Measurements from ENCODE around the gene MPND.

Gene MPND, protein sequence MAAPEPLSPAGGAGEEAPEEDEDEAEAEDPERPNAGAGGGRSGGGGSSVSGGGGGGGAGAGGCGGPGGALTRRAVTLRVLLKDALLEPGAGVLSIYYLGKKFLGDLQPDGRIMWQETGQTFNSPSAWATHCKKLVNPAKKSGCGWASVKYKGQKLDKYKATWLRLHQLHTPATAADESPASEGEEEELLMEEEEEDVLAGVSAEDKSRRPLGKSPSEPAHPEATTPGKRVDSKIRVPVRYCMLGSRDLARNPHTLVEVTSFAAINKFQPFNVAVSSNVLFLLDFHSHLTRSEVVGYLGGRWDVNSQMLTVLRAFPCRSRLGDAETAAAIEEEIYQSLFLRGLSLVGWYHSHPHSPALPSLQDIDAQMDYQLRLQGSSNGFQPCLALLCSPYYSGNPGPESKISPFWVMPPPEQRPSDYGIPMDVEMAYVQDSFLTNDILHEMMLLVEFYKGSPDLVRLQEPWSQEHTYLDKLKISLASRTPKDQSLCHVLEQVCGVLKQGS

GRCh38 chr19:4343370-4344307 lies at the start of gene MPND:
MPND (plus strand) TSS chr19:4343562; CDS start chr19:4343594, 32 bp downstream.
- Mint-ChIP-seq H3K4me3 (peak within 1 kb of the TSS; percentile 89), H3K4me1 (peaks cover 36% of the 10 kb centered on the region), H3K27me3 (no peaks in the 10 kb centered on the region), H3K36me3 (peaks cover 13% of the 10 kb centered on the region), H3K27ac (peak within 1 kb of the TSS; percentile 93), H3K9me3 (no peaks in the 10 kb centered on the region)
- peak; percentile 96 for DNase-seq
- CTCF ChIA-PET: interaction anchor here (0.7 to 3.1 kb wide), 8 partner anchors 9 to 95 kb away, joined by 3 to 22 read pairs (median 4); partner anchors contain the start of gene CHAF1A

GRCh38 chr19:4294389-4294788 lies 49.0 kb upstream of the MPND start:
- Mint-ChIP-seq H3K36me3 (peaks cover 9% of the 10 kb centered on the region), H3K4me3 (no peak overlapping the region), H3K27ac (no peak overlapping the region), H3K9me3 (no peaks in the 10 kb centered on the region), H3K27me3 (no peaks in the 10 kb centered on the region), H3K4me1 (peaks cover 12% of the 10 kb centered on the region)
- CTCF ChIA-PET: interaction anchor here (1.1 kb wide), 1 partner anchor 58 kb away, joined by 3 read pairs; no protein-coding TSS in a partner anchor
- no peak for DNase-seq

DNA sequence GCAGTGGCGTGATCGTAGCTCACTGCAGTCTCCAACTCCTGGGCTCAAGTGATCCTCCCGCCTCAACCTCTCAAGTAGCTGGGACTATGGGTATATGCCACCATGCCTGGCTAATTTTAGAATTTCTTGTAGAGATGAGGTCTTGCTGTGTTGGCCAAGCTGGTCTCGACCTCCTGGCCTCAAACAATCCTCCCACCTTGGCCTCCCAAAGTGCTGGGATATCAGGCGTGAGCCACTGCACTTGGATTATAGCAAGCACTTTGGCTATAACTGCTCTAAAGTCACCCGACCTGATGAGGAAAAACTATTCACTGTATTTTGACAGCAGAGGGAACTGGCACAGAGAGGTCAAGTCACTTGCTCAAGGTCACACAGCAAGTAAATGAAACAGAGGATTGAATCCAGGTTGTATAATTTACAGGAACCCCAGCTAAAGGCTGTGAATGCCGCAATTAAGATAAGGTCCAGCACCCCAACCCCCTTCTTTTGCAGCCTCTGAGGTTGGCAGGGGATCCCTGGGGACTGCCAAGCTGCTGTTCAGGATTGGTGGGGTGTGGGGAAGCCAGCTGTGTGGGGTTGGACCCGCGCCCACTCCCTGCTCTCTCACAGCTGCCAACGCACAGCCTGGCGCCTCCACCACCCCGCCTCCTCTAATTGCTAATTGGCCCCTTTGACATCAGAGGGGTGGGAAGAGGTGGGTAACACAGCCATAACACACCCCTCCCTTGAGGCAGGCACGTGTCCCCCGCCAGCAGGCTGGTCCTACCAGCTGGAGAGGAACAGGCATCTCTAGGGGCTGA lies 47.2 kb upstream of the MPND start:
- peaks cover 12% of the 10 kb centered on the region for H3K36me3 Mint-ChIP-seq
- no peaks in the 10 kb centered on the region for H3K9me3 Mint-ChIP-seq
- no peaks in the 10 kb centered on the region for H3K27me3 Mint-ChIP-seq
- no peak for DNase-seq
- H3K4me3 Mint-ChIP-seq: no peak overlapping the region
- no peak overlapping the region for H3K27ac Mint-ChIP-seq
- peaks cover 21% of the 10 kb centered on the region for H3K4me1 Mint-ChIP-seq
- CTCF ChIA-PET: interaction anchor here (0.8 to 1.7 kb wide), 2 partner anchors 25 to 29 kb away, joined by 3 read pairs; no protein-coding TSS in a partner anchor

DNA sequence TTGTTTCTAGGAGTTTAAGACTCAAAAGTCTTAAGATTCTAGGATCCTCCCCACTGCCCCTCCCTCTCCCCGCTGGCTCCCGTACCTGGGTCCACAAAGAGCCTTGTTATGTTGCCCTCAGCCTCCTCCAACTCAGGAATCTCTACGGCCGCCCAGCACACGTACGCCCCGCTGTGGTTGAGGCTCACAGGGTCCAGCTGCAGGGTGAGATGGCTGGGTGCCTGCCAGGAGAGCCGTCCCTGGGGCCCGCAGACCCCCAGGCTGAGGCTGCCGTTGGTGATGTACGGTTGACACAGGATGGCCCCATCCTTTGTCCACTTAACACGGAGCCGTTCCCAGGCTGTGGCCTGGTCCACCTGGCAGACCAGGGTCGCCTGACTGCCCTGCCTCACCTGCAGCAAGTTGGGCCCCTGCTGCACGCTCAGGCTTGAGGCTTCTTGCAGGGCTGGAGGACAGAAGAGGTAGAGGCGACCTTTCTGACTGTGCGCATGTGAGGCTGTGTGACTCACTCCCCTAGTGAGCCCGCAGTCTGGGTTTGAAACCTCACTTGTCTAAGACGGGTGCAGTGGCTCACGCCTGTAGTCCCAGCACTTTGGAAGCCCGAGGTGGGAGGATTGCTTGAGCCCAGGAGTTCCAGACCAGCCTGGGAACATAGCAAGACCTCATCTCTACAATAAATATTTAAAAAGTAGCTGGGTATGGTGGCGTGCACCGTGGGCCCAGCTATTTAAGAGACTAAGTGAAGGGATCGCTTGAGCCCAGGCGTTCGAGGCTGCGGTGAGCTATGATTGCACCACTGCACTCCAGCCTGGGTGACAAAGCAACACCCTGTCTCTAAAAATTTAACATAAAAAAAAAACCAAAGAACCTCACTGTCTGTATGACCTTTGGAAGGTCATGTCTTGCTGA lies 45.2 kb upstream of the MPND start:
- CTCF ChIA-PET: interaction anchor here (0.9 to 1.1 kb wide), 2 partner anchors 30 to 55 kb away, joined by 3 read pairs; no protein-coding TSS in a partner anchor
- peaks cover 40% of the 10 kb centered on the region for H3K4me1 Mint-ChIP-seq
- DNase-seq: no peak

DNA sequence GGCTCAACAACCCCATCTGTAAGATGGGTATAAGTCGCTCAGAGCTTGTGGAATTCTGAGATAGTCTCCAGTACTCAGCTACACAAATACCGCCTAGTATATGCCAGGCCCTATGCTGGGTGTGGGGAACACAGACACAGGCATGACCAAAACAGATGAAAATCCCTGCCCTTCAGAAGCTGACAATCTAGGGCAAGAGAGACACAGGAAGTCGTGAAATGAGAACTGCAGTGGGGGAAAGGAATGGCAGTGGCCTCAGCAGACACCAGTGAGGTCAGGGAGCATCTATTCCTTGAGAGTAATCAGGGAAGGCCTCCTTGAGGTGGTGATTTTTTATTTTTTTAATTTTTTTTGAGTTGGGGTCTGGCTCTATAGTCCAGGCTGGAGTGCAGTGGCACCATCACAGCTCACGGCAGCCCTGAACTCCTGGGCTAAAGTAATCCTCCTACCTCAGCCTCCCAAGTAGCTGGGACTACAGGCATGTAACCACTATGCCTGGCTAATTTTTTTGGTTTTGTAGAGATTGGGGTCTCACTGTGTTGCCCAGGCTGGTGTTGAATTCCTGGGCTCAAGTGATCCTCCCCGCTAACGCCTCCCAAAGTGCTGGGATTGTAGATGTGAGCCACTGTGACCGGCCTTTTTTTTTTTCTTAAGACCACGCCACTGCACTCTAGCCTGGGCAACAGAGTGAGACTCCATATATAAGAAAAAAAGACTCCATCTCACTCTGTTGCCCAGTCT lies 44.4 kb upstream of the MPND start:
- DNase-seq: no peak

More for the DNA sequence above, 45.2 kb upstream of the MPND start:
- H3K27me3 Mint-ChIP-seq: no peaks in the 10 kb centered on the region
- peaks cover 12% of the 10 kb centered on the region for H3K36me3 Mint-ChIP-seq
- H3K4me3 Mint-ChIP-seq: no peak overlapping the region
- peak overlapping the region; percentile 40 for H3K27ac Mint-ChIP-seq
- H3K9me3 Mint-ChIP-seq: no peaks in the 10 kb centered on the region

DNA sequence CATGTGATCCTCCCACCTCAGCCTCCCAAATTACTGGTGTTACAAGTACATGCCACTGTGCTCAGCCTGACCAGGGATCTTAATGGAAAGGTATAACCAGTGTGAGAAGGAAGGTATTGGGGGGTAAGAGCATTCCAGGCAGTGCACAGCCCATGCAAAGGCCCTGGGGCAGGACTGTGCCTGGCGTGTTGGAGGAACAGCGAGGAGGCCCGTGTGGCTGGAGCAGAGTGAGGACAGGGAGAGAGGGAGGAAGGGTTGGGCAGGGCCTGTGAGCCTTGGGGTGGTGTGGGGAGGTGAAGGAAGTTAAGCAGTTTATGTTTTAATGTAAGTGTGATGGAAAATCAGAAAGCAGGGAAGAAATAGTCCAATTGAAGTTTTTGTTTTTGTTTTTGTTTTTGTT lies 42.8 kb upstream of the MPND start:
- Mint-ChIP-seq H3K4me1 (peaks cover 55% of the 10 kb centered on the region), H3K27ac (peak overlapping the region; percentile 94), H3K9me3 (no peaks in the 10 kb centered on the region), H3K4me3 (peak overlapping the region; percentile 84), H3K27me3 (no peaks in the 10 kb centered on the region), H3K36me3 (peaks cover 6% of the 10 kb centered on the region)
- DNase-seq: no peak
- CTCF ChIA-PET: no interaction called here

More for the DNA sequence above, 44.4 kb upstream of the MPND start:
- CTCF ChIA-PET: interaction anchor here (0.9 kb wide), 1 partner anchor 54 kb away, joined by 3 read pairs; no protein-coding TSS in a partner anchor
- no peaks in the 10 kb centered on the region for H3K9me3 Mint-ChIP-seq
- peak overlapping the region; percentile 40 for H3K27ac Mint-ChIP-seq
- peaks cover 12% of the 10 kb centered on the region for H3K36me3 Mint-ChIP-seq
- no peaks in the 10 kb centered on the region for H3K27me3 Mint-ChIP-seq
- H3K4me1 Mint-ChIP-seq: peaks cover 47% of the 10 kb centered on the region
- peak overlapping the region; percentile 29 for H3K4me3 Mint-ChIP-seq

DNA sequence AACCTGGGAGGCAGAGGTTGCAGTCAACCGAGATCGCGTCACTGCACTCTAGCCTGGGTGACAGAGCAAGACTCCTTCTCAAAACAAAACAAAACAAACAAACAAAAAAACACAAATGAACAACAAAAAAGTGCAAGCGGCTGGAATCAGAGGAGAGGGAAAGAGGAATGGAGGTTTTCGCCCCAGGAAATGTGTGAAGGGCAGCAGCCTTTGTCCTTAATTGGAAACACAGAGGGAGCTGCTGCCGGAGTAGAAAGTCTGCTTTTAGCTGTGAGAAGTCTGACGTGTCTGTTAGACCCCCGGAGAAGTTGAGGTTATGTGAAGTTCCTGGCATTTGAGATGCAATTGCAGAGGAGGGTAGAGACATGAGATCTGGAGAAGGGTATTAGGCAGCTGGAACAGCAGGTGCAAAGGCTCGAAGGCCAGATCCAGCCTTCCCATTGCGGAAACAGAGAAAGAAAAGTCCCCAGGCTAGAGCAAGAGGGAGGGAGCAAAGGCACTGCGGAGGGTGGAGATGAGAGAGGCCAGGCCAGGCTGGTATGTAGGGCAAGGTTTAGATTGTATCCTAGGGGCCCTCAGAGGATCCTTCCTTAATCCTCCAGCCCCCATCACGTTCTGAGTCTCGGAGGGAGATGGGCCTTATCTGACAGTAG lies 41.6 kb upstream of the MPND start:
- H3K4me1 Mint-ChIP-seq: peaks cover 57% of the 10 kb centered on the region
- no peaks in the 10 kb centered on the region for H3K9me3 Mint-ChIP-seq
- peak overlapping the region; percentile 94 for H3K27ac Mint-ChIP-seq
- H3K36me3 Mint-ChIP-seq: peaks cover 6% of the 10 kb centered on the region
- DNase-seq: peak; percentile 38
- peaks cover 2% of the 10 kb centered on the region for H3K27me3 Mint-ChIP-seq
- CTCF ChIA-PET: interaction anchor here (0.7 kb wide), 1 partner anchor 20 kb away, joined by 3 read pairs; no protein-coding TSS in a partner anchor
- H3K4me3 Mint-ChIP-seq: peak overlapping the region; percentile 84

DNA sequence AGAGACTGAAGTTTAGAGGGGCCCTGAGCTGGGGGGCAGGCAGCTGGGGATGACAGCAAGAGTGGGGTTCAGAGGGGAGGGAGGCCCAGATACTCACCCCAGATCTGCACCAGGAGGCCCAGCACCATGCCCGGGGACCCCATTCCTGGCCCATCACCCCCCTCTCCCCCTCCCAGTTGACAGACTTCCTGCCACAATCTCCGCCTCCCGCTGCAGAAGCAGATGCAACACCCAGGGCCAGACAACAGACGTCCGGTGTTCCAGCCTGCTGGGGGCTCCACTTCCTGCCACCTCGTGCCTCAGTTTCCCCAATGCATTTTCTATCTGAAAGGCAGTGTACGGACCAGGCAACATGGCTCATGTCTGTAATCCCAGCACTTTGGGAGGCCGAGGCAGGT lies 41.1 kb upstream of the MPND start, which contains the start of gene TMIGD2:
TSS of gene TMIGD2 (minus strand) at position 147 of the 398 bp plus-strand sequence. CDS start at position 143, 4 bp downstream.
- Mint-ChIP-seq H3K27me3 (peaks cover 3% of the 10 kb centered on the region), H3K4me1 (peaks cover 57% of the 10 kb centered on the region), H3K4me3 (peak within 1 kb of the TSS; percentile 84), H3K36me3 (peaks cover 6% of the 10 kb centered on the region), H3K27ac (peak within 1 kb of the TSS; percentile 94), H3K9me3 (no peaks in the 10 kb centered on the region)
- CTCF ChIA-PET: interaction anchor here (0.9 kb wide), 1 partner anchor 35 kb away, joined by 3 read pairs; no protein-coding TSS in a partner anchor
- DNase-seq: peak; percentile 63

DNA sequence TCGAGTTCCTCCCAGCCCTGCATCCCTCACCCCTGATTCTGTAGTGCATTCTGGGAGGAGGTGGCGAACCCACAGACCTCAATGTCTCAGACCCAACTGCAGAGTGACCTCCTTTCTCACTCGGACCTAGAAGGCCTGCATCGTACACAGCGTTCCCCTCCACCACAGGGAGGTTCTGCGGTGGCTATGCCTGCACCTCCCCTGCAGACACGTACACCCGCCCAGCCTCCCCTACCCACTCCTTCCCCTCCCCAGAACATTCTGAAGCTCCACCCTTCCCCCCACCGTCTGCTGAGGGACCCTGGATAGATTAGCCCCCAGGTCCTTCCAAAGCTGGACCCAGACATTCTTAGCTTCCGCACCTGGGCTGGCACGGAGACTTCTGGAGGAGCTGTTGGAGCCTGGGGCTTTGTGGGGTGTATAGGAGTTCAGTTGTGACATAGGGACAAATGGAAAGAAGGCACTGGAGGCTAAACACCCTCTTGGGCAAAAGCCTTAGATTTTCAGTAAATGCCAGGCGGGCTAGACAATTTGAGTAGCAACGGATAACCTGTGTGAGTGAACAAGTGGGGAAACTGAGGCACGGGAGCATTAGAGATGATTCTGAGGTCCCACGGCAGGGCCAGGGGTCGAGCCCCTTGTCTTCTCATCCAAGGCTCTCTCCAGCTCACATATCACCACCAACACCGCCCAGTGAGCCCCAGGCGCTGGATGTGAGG lies 39.4 kb upstream of the MPND start:
- H3K4me3 Mint-ChIP-seq: peak overlapping the region; percentile 60
- DNase-seq: no peak
- peaks cover 50% of the 10 kb centered on the region for H3K4me1 Mint-ChIP-seq
- no peaks in the 10 kb centered on the region for H3K9me3 Mint-ChIP-seq
- H3K27ac Mint-ChIP-seq: peak overlapping the region; percentile 84
- H3K27me3 Mint-ChIP-seq: peaks cover 3% of the 10 kb centered on the region
- CTCF ChIA-PET: interaction anchor here (0.7 to 1.3 kb wide), 2 partner anchors 37 to 67 kb away, joined by 3 to 5 read pairs; no protein-coding TSS in a partner anchor
- peaks cover 3% of the 10 kb centered on the region for H3K36me3 Mint-ChIP-seq

DNA sequence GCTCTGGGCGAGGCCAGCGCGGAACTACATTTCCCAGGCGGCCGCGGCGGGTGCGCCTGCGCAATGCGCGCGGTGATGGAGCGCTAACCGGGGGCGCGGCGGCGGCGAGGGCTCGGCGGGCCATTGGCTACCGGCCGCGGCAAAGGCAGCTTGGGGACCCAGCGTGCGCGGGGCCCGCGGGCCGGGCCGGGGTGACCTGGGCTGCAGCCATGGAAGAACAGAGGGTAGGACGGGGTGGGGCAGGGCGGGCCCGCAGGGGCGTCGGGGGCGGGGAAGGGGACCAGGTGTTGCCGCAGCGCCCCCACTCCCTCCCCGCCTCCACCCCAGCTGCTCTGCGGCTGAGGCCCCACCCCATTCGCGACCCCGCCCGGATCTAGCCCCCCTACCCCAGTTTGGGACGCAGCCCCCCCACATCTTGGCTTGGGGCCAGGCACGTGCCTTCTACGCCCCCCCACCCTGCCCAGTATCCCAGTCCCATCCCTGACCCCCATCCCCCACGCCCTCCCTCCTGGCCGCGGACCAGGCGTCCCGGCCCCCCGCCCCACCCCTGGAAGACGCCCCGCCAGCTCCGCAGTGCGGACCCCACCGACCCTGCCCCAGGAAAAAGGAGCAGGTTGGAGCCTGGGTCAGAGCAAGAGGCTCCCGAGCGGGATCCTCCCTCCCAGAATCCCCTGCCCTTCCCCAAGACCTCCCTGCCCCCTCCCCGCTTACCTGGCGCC lies 38.7 kb upstream of the MPND start, which contains the start of gene FSD1:
TSS of gene FSD1 (plus strand) at position 61 of the 719 bp plus-strand sequence. CDS start at position 210, 149 bp downstream.
- peak; percentile 83 for DNase-seq
- peak within 1 kb of the TSS; percentile 66 for H3K4me3 Mint-ChIP-seq
- peaks cover 3% of the 10 kb centered on the region for H3K36me3 Mint-ChIP-seq
- peaks cover 47% of the 10 kb centered on the region for H3K4me1 Mint-ChIP-seq
- CTCF ChIA-PET: interaction anchor here (1.3 kb wide), 1 partner anchor 38 kb away, joined by 5 read pairs; no protein-coding TSS in a partner anchor
- H3K27me3 Mint-ChIP-seq: peaks cover 3% of the 10 kb centered on the region
- peak within 1 kb of the TSS; percentile 84 for H3K27ac Mint-ChIP-seq
- no peaks in the 10 kb centered on the region for H3K9me3 Mint-ChIP-seq

Data from activated naive CD4-positive, alpha-beta T cell treated with anti-CD3 and anti-CD28 coated beads, Interleukin-2, amount 10 ng/mL, durations not matched to agents 7 days and 5 days (primary cell).